Stimulated activated CD8-positive, alpha-beta memory T cell treated with anti-CD3 and anti-CD28 coated beads, Interleukin-15, amount 100 ng/mL, for 1 hour (primary cell): ENCODE data around the gene ADAR.

ENCODE experiments used
- DNase-seq: peaks from one replicate; pipeline ENCODE4 v3.0.0-alpha.2; 2020; ENCODE audit warnings: low read depth

Gene ADAR

DNA sequence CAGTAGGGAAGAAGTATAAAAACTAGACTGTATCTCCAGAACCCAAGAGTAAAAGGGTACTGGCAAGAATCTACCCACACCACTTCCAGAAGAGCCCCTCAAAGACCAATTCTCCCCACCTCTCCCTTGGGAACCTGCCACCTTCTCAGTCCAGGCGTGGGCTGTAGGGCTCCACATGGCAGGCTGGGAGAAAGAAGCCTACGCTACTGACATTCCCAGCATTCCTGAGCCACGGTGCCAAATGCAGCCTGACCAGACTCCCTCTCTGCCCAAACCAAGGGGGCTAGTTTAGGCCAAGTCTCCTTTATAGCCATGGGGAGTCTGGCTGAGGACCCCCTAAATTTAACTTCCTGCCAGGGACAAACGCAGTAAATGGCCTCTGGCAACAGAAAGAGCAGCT lies 51.6 kb downstream of the ADAR start:
- DNase-seq: no peak

GRCh38 chr1:154553056-154554030 lies 54.6 kb downstream of the ADAR start:
- DNase-seq: no peak

DNA sequence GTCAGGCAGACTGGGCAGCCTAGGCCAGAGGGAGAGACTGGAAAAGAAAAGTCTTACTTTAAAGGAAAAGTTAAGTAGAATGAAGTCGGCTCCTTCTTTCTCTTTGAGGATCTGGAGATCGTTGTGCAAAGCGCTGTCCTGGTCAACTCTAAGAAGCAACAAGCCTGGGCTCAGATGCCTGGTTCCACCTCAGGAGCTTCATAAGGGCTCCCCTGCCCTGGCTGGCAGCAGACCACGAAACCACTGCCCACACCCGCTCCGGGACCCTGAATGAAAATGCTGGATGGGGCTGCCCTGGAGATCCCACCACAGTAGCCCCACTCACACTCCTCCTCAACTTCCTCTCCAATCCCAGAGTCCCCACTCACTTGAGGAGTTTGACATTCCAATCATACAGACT lies 56.0 kb downstream of the ADAR start:
- DNase-seq: no peak

GRCh38 chr1:154551474-154551873 lies 56.5 kb downstream of the ADAR start:
- DNase-seq: no peak

DNA sequence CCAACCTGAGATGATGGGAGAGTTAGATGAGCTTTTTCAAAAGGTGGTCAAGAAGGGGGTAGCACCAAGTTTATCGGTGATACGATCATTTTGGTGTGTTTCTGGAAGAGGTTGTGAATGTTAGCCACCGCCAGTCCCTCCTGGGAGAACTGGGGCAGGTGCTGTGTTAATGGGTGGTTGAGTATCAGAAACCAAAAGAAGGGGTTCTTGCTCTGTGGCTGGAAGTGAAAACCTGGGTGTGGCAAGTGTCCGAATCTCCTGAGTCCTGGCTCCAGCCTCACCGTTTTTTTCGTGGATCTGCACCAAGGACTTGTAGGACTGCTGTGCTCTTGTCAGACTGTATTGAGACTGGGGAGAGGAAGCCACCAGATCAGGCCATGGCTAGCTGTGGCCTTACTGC lies 57.3 kb downstream of the ADAR start:
- no peak for DNase-seq

- DNase-seq: no peak
These were observed 57.9 kb downstream of the ADAR start for GRCh38 chr1:154550070-154550469.

DNA sequence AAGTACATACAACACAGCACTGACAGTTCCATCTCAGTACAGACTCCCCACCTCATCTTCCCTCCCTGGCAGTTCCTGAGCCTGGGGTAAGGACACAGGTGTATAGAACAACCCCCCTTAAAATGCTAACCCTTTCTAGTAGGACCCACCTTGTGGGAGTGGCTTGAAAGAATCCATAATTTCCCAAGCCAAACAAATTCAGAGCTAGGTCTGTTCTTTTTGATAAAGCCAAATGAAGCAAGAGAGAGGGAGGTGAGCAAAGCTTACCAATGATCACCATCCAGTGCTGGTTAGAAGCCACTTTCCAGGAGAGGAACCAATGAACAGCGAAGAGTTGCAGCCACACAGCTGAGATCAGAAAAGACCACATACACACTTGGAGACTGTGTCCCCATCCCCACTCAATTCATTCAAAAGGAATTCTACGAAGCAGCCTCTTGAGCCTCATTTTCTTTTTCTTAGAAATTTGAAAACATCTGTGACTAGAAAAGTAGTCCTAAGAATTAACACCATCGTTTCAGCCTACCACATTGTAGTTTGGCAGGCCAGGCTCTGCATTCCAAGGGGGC lies 58.7 kb downstream of the ADAR start:
- DNase-seq: no peak

- DNase-seq: no peak
These were observed 60.0 kb downstream of the ADAR start for GRCh38 chr1:154548028-154548427.

DNA sequence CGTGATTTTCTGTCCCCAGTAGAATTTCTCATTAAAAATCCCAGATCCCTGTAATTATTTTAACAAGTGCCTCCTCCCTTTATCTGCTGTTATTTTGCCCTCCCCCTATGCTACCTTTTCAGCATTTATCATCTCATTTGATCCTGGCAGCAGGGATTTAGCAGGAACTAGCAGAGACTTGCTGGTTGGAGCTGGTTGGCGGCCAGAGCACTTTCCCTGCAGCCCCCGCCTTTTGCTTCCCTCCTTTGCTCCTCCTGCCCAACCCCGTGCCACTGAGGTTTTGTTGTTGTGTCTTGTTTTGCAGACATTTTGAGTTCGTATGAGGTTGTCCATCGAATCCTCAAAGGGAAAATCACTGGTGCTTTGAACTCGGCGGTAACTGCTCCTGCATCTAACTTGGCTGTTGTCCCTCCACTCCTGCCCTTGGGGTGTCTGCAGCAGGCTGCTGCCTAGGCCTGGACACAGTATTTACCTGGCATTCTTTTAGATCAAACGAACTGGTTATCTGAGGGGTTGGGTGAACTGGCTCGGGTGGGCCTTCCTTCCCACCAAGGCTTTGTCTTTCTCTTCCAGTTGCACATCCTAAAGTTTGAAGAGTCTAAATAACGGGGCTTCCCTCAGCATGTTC lies 60.8 kb downstream of the ADAR start:
- no peak for DNase-seq

- DNase-seq: no peak
These were observed 61.5 kb downstream of the ADAR start for GRCh38 chr1:154546264-154547063.

DNA sequence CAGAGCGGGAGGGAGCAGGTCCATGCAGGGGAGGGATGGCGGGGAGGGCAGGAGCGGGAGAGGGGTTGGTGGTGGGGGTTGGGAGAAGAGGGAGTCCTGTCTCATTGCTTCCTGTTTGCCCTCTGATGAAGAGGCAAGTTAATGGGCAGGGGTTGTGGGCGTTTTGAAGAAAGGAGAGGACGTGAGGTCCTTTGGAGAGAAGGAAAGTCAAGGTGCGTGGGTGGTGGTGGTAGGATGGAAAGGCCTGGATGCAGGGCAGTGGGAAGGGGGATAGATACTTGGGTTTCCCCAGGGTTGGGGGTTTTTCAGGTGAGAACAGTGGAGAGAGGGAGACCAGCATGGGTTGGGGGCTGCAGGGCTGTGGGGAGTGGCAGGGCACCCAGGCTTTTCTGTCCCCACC lies 66.8 kb downstream of the ADAR start:
- DNase-seq: no peak

- no peak for DNase-seq
These were observed 68.2 kb downstream of the ADAR start for GRCh38 chr1:154539486-154540483.

DNA sequence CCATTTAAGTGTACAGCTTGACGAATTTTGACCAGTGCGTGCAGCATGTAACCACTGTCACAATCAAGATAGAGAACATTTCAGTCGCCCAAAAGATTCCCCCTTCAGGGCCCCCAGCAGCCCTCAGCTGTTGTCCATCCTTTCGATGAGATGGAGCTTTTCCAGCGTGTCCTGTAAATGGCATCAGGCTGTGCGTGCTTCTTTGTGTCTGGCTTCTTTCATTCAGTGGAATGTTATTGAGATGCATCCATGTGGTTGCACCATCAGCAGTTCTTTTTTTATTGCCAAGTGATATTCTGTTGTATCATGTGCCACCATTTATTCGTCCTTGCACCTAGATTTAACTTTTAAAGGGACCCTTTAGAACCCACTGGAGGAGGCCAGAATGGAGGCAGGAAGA lies 71.4 kb downstream of the ADAR start:
- DNase-seq: no peak

DNA sequence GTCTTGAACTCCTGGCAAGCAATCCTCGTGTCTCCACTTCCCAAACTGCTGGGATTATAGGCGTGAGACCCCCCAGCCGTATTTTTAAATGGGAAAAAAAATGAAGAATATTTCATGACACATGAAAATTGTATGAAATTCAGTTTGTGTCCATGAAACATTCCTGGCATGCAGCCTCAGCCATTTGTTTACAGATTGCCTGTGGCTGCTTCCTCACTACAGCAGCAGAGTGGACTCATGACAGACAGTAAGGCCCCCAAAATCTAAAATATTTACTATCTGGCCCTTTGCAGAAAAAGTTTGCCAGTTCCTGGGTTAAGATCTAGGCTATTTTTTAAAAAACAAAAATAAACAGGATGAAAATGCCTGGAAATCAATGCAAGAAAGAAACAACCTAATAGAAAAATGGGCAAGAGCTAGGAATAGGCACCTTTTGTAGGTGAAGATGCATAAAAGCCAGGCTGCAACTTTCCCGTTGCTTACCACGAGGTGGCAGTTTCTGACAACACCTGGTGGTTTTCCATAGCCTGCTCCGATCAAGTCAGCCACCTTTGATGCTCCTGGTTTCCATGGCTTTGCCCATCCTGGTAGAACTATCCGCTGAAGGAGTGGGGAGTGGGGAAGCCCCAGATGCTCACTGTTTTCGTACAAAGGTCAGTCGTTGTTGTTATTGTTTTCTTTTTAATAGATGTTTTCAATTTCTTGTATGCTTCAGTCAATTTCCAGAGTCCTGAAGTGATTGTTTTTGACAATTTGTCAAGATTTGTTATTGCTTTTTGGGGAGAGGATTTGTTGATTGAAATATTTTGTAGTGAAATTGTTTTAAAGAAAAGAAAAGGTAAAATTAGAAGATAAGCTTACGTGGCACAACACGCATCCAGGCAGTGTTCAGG lies 73.8 kb downstream of the ADAR start:
- no peak for DNase-seq
